Stomach (tissue), 4 donors: Measurements from ENCODE around the gene PCDHGA6.

Experiments used
- POLR2A ChIP-seq, 4 donors: fragments of 450-650 bp; IDR thresholded peaks; one replicate each; pipeline ENCODE4 v1.6.1; 2016; ENCODE audit warnings: antibody characterized with exemption in 4 of 4, control low read depth in 2 of 4, mild to moderate bottlenecking in 1 of 4, moderate library complexity in 1 of 4
- TF ChIP-seq, protein P1 (sequence below), 7 experiments: fragments of 450-650 bp in 4 of 7; fragments of 200-600 bp in 3 of 7; sonication (generic) in 3 of 7; IDR thresholded peaks; one replicate each; pipeline ENCODE4 v1.5.1; 2016 to 2019; ENCODE audit warnings: antibody characterized with exemption in 7 of 7, control low read depth in 2 of 7, mild to moderate bottlenecking in 1 of 7

DNA sequence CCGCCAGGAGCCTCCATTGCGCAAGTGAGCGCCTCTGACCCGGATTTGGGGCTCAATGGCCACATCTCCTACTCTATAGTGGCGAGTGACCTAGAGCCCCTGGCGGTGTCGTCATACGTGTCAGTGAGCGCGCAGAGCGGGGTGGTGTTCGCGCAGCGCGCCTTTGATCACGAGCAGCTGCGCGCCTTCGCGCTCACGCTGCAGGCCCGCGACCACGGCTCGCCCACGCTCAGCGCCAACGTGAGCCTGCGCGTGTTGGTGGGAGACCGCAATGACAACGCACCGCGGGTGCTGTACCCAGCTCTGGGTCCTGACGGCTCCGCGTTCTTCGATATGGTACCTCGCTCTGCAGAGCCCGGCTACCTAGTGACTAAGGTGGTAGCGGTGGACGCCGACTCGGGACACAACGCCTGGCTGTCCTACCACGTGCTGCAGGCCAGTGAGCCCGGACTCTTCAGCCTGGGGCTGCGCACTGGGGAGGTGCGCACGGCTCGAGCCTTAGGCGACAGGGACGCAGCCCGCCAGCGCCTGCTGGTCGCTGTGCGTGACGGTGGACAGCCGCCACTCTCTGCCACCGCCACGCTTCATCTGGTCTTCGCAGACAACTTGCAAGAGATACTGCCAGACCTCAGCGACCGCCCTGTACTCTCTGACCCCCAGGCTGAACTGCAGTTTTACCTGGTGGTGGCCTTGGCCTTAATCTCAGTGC lies 36.1 kb downstream of the PCDHGA6 start:
- no peak for TF ChIP-seq POLR2A (IDR thresholded peaks at IDR 0.05)
- TF ChIP-seq, protein P1, sequence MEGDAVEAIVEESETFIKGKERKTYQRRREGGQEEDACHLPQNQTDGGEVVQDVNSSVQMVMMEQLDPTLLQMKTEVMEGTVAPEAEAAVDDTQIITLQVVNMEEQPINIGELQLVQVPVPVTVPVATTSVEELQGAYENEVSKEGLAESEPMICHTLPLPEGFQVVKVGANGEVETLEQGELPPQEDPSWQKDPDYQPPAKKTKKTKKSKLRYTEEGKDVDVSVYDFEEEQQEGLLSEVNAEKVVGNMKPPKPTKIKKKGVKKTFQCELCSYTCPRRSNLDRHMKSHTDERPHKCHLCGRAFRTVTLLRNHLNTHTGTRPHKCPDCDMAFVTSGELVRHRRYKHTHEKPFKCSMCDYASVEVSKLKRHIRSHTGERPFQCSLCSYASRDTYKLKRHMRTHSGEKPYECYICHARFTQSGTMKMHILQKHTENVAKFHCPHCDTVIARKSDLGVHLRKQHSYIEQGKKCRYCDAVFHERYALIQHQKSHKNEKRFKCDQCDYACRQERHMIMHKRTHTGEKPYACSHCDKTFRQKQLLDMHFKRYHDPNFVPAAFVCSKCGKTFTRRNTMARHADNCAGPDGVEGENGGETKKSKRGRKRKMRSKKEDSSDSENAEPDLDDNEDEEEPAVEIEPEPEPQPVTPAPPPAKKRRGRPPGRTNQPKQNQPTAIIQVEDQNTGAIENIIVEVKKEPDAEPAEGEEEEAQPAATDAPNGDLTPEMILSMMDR (IDR thresholded peaks at IDR 0.05) = no peak
